Breast epithelium (tissue), 3 donors: Measurements from ENCODE around the gene OR6K2.

ENCODE experiments used
- CTCF ChIP-seq, 3 donors: fragments of 450-650 bp; IDR thresholded peaks; one replicate each; pipeline ENCODE4 v1.5.1; 2016 to 2017; ENCODE audit warnings: antibody characterized with exemption in 3 of 3, mild to moderate bottlenecking in 3 of 3, moderate library complexity in 3 of 3
- POLR2AphosphoS5 ChIP-seq, 3 donors: sonication (generic); formaldehyde crosslinking; IDR thresholded peaks; one replicate each; pipeline ENCODE4 v1.6.1; 2017; ENCODE audit warnings: antibody characterized with exemption in 3 of 3

GRCh38 chr1:158675563-158676323 is 24.7 kb downstream of the OR6K2 start:
- TF ChIP-seq CTCF (IDR thresholded peaks at IDR 0.05), result no peak
- no peak for TF ChIP-seq POLR2AphosphoS5 (IDR thresholded peaks at IDR 0.05)
